ENCODE data around the gene CLPTM1L. TPM values are rescaled to one million over a fixed set of nuclear protein-coding genes. Genes with fewer than 3 reads are reported as not detected.
"Not testable (repeated sequence)": the region's sequence is repeated elsewhere in the genome, so short reads cannot be mapped to it uniquely, and the experiment has no call there.

Gene CLPTM1L
- total RNA-seq, 2 experiments from 2014 or later, result 112 TPM

DNA sequence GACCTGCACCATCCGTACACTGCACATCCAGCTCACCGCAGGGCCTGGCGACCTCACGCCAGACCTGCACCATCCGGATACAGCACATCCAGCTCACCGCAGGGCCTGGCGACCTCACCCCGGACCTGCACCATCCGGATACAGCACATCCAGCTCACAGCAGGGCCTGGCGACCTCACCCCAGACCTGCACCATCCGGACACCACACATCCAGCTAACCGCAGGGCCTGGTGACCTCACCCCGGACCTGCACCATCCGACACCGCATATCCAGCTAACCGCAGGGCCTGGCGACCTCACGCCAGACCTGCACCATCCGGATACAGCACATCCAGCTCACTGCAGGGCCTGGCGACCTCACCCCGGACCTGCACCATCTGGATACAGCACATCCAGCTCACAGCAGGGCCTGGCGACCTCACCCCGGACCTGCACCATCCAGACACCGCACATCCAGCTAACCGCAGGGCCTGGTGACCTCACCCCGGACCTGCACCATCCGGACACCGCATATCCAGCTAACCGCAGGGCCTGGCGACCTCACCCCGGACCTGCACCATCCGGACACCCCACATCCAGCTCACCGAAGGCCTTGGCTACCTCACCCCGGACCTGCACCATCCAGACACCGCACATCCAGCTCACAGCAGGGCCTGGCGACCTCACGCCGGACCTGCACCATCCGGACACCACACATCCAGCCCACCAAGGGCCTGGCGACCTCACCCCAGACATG lies 61.7 kb downstream of the CLPTM1L start:
- CTCF ChIA-PET, POLR2A ChIA-PET: not testable (repeated sequence)

DNA sequence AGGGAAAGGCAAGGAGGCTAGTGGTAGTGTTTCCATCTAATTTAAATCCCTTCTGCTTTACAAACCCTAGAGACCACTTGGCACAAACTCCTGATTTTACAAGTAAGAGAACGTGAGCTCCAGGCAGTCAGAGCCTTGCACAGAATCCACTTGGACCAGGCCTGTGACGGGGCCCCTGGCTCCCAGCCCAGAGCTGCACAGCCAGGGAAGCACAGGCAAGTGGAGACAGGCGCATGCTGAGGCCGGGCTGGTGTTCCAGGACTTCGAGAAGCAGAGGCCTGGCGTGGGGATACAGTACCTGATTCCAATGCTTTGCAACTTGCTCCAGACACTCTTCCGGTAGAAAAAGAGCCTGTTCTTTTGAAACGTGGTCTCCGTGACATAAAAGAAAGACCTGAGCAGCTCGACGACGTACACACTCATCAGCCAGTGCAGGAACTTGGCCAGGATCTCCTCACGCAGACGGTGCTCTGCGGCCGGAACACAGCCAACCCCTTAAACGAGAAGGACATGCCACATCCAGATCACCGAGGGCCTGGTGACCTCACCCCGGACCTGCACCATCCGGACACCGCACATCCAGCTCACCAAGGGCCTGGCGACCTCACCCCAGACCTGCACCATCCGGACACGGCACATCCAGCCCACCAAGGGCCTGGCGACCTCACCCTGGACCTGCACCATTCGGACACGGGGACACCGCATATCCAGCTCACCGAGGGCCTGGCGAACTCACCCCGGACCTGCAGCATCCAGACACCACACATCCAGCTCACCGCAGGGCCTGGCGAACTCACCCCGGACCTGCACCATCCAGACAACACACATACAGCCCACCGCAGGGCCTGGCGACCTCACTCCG lies 62.5 kb downstream of the CLPTM1L start:
- POLR2A ChIA-PET, result no interaction called here

GRCh38 chr5:1281038-1281882 lies 63.6 kb downstream of the CLPTM1L start:
- ChIA-PET CTCF (no interaction called here), POLR2A (no interaction called here)

More for the DNA sequence above, 62.5 kb downstream of the CLPTM1L start:
- CTCF ChIA-PET, result no interaction called here

GRCh38 chr5:1280177-1281037 lies 64.5 kb downstream of the CLPTM1L start:
- CTCF ChIA-PET, result no interaction called here
- POLR2A ChIA-PET, result no interaction called here

GRCh38 chr5:1279443-1280151 lies 65.3 kb downstream of the CLPTM1L start:
- CTCF ChIA-PET, result no interaction called here

GRCh38 chr5:1278656-1279442 lies 66.0 kb downstream of the CLPTM1L start:
- ChIA-PET POLR2A (no interaction called here), CTCF (no interaction called here)

More at GRCh38 chr5:1279443-1280151, 65.3 kb downstream of the CLPTM1L start:
- POLR2A ChIA-PET, result no interaction called here

GRCh38 chr5:1278216-1278615 lies 66.7 kb downstream of the CLPTM1L start:
- CTCF ChIA-PET, result no interaction called here
- POLR2A ChIA-PET, result no interaction called here

GRCh38 chr5:1277781-1278180 lies 67.1 kb downstream of the CLPTM1L start:
- CTCF ChIA-PET, result interaction anchor here (0.6 kb wide), 1 partner anchor 152 kb away, joined by 3 read pairs; no protein-coding TSS in a partner anchor

DNA sequence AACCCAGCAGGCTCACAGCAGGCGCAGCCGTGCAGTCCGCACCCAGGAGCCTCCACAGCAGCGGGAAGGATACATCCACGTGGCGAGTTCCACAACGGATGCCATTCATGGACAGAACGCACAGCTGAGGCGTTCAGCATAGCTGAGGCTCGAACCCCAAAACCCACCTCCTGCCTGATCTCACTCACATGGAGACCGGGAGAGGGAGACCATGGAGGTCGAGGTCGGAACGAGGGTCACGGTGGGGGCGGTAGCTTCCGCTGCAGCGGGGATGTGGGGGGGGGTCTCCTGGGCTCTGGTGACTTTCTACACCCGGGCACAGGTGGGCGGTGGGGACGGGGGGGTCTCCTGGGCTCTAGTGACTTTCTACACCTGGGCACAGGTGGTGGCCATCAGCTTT lies 67.6 kb downstream of the CLPTM1L start:
- POLR2A ChIA-PET, result no interaction called here
- CTCF ChIA-PET, result interaction anchor here (0.6 kb wide), 1 partner anchor 151 kb away, joined by 3 read pairs; no protein-coding TSS in a partner anchor

More at GRCh38 chr5:1277781-1278180, 67.1 kb downstream of the CLPTM1L start:
- POLR2A ChIA-PET, result no interaction called here

GRCh38 chr5:1276930-1277329 lies 68.0 kb downstream of the CLPTM1L start:
- POLR2A ChIA-PET, result no interaction called here
- CTCF ChIA-PET, result no interaction called here

GRCh38 chr5:1275397-1276391 lies 69.2 kb downstream of the CLPTM1L start:
- POLR2A ChIA-PET, CTCF ChIA-PET: not testable (repeated sequence)

- ChIA-PET POLR2A (no interaction called here), CTCF (no interaction called here)
These were observed 70.4 kb downstream of the CLPTM1L start for GRCh38 chr5:1274471-1274870.

GRCh38 chr5:1273745-1274144 lies 71.2 kb downstream of the CLPTM1L start:
- CTCF ChIA-PET, result no interaction called here
- POLR2A ChIA-PET, result no interaction called here

DNA sequence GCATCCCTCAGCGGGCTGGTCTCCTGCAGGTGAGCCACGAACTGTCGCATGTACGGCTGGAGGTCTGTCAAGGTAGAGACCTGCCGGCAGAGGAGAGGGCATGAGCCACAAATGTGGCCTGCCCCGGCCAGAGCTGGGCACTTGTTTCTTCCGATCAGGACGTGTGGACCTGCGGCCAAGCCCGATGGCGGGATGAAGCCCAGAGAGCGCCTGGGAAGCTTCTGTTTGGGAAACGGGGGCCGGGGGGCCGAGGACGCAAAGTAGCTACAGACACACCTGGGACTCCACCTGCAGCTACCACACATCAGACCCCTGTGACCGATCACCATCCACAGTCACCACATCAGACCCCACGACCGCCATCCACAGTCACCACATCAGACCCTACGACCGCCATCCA lies 72.7 kb downstream of the CLPTM1L start:
- ChIA-PET POLR2A (no interaction called here), CTCF (no interaction called here)

DNA sequence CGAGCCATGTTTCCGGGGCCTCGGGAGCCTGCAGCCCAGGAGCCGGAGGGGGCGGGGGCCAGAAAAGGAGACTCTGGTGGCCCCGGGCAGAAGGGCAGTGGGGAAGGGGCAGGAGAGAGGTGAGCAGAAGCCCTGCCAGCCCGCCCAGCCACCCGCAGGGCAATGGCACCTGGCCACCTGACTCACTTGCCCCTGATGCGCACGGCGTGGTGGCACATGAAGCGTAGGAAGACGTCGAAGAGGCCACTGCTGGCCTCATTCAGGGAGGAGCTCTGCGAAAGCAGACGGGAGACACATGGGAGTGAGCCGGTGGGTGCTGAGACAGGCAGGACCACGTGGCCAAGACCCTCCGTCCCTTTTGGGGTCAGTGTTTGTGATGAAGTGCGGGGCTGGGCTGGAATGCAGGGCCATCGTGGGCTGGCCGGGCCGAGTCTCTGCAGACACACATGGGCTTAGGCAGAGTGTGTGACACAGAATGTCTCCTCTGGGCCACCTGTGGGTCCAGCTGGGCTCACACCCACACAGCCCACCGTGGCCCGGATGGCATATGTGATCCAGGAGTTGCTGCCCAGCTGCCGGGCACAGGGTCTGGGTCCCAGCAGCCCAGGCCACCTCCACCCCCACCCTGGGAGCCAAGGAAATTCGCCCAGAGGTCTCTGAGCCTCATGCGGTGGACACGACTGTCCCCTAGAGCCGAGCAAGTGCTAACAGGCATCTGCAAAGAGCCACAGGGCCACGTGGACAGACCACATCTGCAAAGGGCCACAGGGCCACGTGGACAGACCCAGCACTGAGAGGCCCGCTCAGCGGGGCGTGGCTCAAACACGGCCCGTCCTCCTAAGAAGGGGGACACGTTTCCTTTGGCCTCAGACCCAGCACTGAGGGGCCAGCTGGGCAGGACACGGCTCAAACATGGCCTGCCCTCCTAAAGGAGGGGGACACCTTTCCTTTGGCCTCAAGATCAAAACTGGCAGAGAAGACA lies 73.7 kb downstream of the CLPTM1L start:
- CTCF ChIA-PET, result no interaction called here
- POLR2A ChIA-PET, result no interaction called here

DNA sequence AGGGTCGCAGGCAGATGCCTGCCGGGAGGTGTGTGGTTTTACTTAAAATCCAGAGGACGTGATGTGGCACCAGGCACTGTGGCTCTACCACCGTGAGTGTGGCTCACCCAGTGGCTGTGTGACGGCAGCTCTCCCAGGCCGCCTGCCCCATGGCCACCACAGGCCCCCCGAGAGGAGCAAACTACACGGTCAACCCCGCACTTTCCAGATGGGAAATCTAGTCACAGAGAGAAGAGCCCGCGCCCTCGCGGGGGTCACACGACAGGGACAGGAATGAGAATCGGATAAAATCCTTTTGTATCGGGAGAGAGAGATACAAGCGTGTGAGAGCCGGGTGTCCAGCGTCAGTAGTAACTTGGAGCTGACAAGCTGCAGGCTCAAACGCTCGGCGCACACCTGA lies 74.5 kb downstream of the CLPTM1L start:
- ChIA-PET CTCF (no interaction called here), POLR2A (no interaction called here)
